ENCODE results near the gene AFAP1L1. TPM values are rescaled to one million over a fixed set of nuclear protein-coding genes. Genes with fewer than 3 reads are reported as not detected.

The AFAP1L1 gene
- total RNA-seq, 1 donor from 2014 or later, result 24.7 TPM

GRCh38 chr5:149328177-149328576, 56.5 kb downstream of the AFAP1L1 start:
- Histone ChIP-seq H3K4me3 (no peak overlapping the region), H3K9me3 (no peaks in the 10 kb centered on the region), H3K27ac (no peak overlapping the region), H3K4me1 (no peaks in the 10 kb centered on the region), H3K27me3 (no peaks in the 10 kb centered on the region), H3K36me3 (no peaks in the 10 kb centered on the region)
- DNase-seq (ENCODE audit: low spot score in 2 of 2), result no peak
- no peak for TF ChIP-seq CTCF (IDR thresholded peaks at IDR 0.05)
- intact Hi-C loops (cut with DNase I), result no loop called here

GRCh38 chr5:149333711-149334443, 62.2 kb downstream of the AFAP1L1 start:
- no peak for TF ChIP-seq CTCF (IDR thresholded peaks at IDR 0.05)
- intact Hi-C loops (cut with DNase I), result no loop called here
- DNase-seq (ENCODE audit: low spot score in 2 of 2), result no peak
- Histone ChIP-seq H3K4me3 (no peak overlapping the region), H3K27me3 (no peaks in the 10 kb centered on the region), H3K27ac (no peak overlapping the region), H3K4me1 (no peaks in the 10 kb centered on the region), H3K9me3 (no peaks in the 10 kb centered on the region), H3K36me3 (no peaks in the 10 kb centered on the region)

GRCh38 chr5:149337736-149338135, 66.1 kb downstream of the AFAP1L1 start:
- H3K27me3 ChIP-seq, result no peaks in the 10 kb centered on the region
- H3K4me1 ChIP-seq, result no peaks in the 10 kb centered on the region
- DNase-seq (ENCODE audit: low spot score in 2 of 2), result no peak
- no peak overlapping the region for H3K4me3 ChIP-seq
- H3K36me3 ChIP-seq, result no peaks in the 10 kb centered on the region
- no peaks in the 10 kb centered on the region for H3K9me3 ChIP-seq
- H3K27ac ChIP-seq, result no peak overlapping the region
- TF ChIP-seq CTCF (IDR thresholded peaks at IDR 0.05), result no peak
- intact Hi-C loops (cut with DNase I), result no loop called here

- Histone ChIP-seq H3K36me3 (no peaks in the 10 kb centered on the region), H3K4me3 (no peak overlapping the region), H3K9me3 (no peaks in the 10 kb centered on the region), H3K27me3 (no peaks in the 10 kb centered on the region), H3K4me1 (no peaks in the 10 kb centered on the region), H3K27ac (no peak overlapping the region)
- intact Hi-C loops (cut with DNase I), result no loop called here
- TF ChIP-seq CTCF (IDR thresholded peaks at IDR 0.05), result no peak
- DNase-seq (ENCODE audit: low spot score in 2 of 2), result no peak
Measured at GRCh38 chr5:149338364-149338763, 66.7 kb downstream of the AFAP1L1 start.

- Histone ChIP-seq H3K27ac (no peak overlapping the region), H3K9me3 (no peaks in the 10 kb centered on the region), H3K4me1 (peaks cover 0 to 2% of the 10 kb centered on the region in 2 donors), H3K4me3 (no peak overlapping the region), H3K36me3 (no peaks in the 10 kb centered on the region), H3K27me3 (no peaks in the 10 kb centered on the region)
- intact Hi-C loops (cut with DNase I), result loop anchor here (5.0 to 10.0 kb wide), 2 partner anchors 69 to 196 kb away; partner anchors contain the start of genes ABLIM3 and AFAP1L1
- TF ChIP-seq CTCF (IDR thresholded peaks at IDR 0.05), result no peak
- DNase-seq (ENCODE audit: low spot score in 2 of 2), result no peak
Measured at GRCh38 chr5:149340920-149341319, 69.3 kb downstream of the AFAP1L1 start.
